Measurements from ENCODE around the gene ABCD4.

- TF ChIP-seq, protein P1, sequence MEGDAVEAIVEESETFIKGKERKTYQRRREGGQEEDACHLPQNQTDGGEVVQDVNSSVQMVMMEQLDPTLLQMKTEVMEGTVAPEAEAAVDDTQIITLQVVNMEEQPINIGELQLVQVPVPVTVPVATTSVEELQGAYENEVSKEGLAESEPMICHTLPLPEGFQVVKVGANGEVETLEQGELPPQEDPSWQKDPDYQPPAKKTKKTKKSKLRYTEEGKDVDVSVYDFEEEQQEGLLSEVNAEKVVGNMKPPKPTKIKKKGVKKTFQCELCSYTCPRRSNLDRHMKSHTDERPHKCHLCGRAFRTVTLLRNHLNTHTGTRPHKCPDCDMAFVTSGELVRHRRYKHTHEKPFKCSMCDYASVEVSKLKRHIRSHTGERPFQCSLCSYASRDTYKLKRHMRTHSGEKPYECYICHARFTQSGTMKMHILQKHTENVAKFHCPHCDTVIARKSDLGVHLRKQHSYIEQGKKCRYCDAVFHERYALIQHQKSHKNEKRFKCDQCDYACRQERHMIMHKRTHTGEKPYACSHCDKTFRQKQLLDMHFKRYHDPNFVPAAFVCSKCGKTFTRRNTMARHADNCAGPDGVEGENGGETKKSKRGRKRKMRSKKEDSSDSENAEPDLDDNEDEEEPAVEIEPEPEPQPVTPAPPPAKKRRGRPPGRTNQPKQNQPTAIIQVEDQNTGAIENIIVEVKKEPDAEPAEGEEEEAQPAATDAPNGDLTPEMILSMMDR (IDR thresholded peaks at IDR 0.05), result no peak
- TF ChIP-seq POLR2A (IDR thresholded peaks at IDR 0.05), result no peak
Observed at GRCh38 chr14:74245292-74245691, 57.4 kb downstream of the ABCD4 start.
